HCT116 (cell line): ENCODE measurements around the gene ZSCAN2. TPM values are rescaled to one million over a fixed set of nuclear protein-coding genes. Genes with fewer than 3 reads are reported as not detected.

Experiments
- ATAC-seq: fragments of 200-7000 bp; cut with Tn5 transposase; 2 replicates; pipeline ENCODE4 v1.9.1; 2020; ENCODE audit warnings: mild to moderate bottlenecking, moderate library complexity
- BruUV-seq: library from RNA; stranded (reverse); fragments of 400-500 nt; replicated peaks from 2 replicates; lab custom pipeline; 2021; lab: Mats Ljungman, UMichigan
- CTCF ChIA-PET: fragments of 300-600 bp; sonication (Branson Sonifier 250); formaldehyde crosslinking; loops from one replicate; lab custom pipeline; 2021; ENCODE audit warnings: antibody characterized with exemption; lab: Charles Lee
- POLR2A ChIA-PET: fragments of 300-600, 350-600 bp; sonication (Branson Sonifier 250); formaldehyde crosslinking; loops from one replicate; lab custom pipeline; 2021; ENCODE audit warnings: antibody characterized with exemption; lab: Charles Lee
- RAD21 ChIA-PET, 2 experiments: fragments of 300-600 bp; sonication (Branson Sonifier 250); formaldehyde crosslinking; loops; one replicate each; lab custom pipeline; 2023; ENCODE audit warnings: low total read pairs in 2 of 2; ENCODE audit not compliant: uncharacterized antibody in 2 of 2, unreplicated experiment in 2 of 2, low non-redundant PET in 1 of 2; lab: Charles Lee
- DNase-seq: peaks from one replicate; pipeline ENCODE4 v3.0.0-alpha.2; 2010; ENCODE audit warnings: low read depth, low spot score
- H2AFZ ChIP-seq: fragments of 200-600 bp; shearing (Covaris generic), sonication (generic); 2 replicates; pipeline ENCODE4 v1.6.1; 2017; ENCODE audit warnings: low read depth, mixed run types, mixed read lengths, antibody characterized with exemption, low read length; ENCODE audit not compliant: poor library complexity, severe bottlenecking
- H3K27ac ChIP-seq: 2 replicates; pipeline ENCODE4 v1.5.1; 2012; ENCODE audit warnings: low read depth, low read length
- H3K27me3 ChIP-seq: fragments of 200-600 bp; sonication (generic); 2 replicates; pipeline ENCODE4 v1.6.1; 2016; ENCODE audit warnings: mixed run types, low read length, mixed read lengths; ENCODE audit not compliant: insufficient read depth
- H3K36me3 ChIP-seq, 2 experiments: fragments of 200-500 bp in 1 of 2; fragments of 200-600 bp in 1 of 2; sonication (Bioruptor generic) in 1 of 2; sonication (generic) in 1 of 2; 2 replicates each; pipeline versions ENCODE4 v1.5.1 to v1.6.1; 2014 to 2016; ENCODE audit warnings: low read length in 2 of 2, inconsistent platforms in 1 of 2, mixed read lengths in 1 of 2, mixed run types in 1 of 2; ENCODE audit not compliant: insufficient read depth in 2 of 2, control insufficient read depth in 1 of 2
- H3K4me1 ChIP-seq, 2 experiments: fragments of 200-600 bp in 1 of 2; sonication (generic) in 1 of 2; 2 replicates each; pipeline versions ENCODE4 v1.5.1 to v1.6.1; 2012 to 2017; ENCODE audit warnings: low read length in 2 of 2, inconsistent platforms in 1 of 2, mild to moderate bottlenecking in 1 of 2, mixed read lengths in 1 of 2, mixed run types in 1 of 2, moderate library complexity in 1 of 2; ENCODE audit not compliant: insufficient read depth in 2 of 2, control insufficient read depth in 1 of 2
- H3K4me2 ChIP-seq: fragments of 200-600 bp; sonication (generic); 2 replicates; pipeline ENCODE4 v1.6.1; 2017; ENCODE audit warnings: mixed run types, low read length, mixed read lengths
- H3K4me3 ChIP-seq, 2 experiments: fragments of 200-600 bp in 1 of 2; sonication (generic) in 1 of 2; replicated peaks in 1 of 2; 2 replicates each; pipeline ENCODE4 v1.5.1; 2011 to 2016; ENCODE audit warnings: low read length in 2 of 2, control low read depth in 1 of 2, low read depth in 1 of 2, mild to moderate bottlenecking in 1 of 2, mixed read lengths in 1 of 2, mixed run types in 1 of 2
- H3K79me2 ChIP-seq: fragments of 200-600 bp; sonication (generic); 2 replicates; pipeline ENCODE4 v1.6.1; 2017; ENCODE audit warnings: mild to moderate bottlenecking, mixed run types, low read length, moderate library complexity, mixed read lengths; ENCODE audit not compliant: insufficient read depth
- H3K9ac ChIP-seq: fragments of 200-600 bp; sonication (generic); 2 replicates; pipeline ENCODE4 v1.6.1; 2016; ENCODE audit warnings: low read length, mixed read lengths
- H3K9me2 ChIP-seq: fragments of 200-600 bp; sonication (generic), shearing (Covaris generic); 2 replicates; pipeline ENCODE4 v1.6.1; 2017; ENCODE audit warnings: mixed run types, mild to moderate bottlenecking, moderate library complexity; ENCODE audit not compliant: insufficient read depth
- H3K9me3 ChIP-seq, 2 experiments: fragments of 200-500 bp in 1 of 2; fragments of 200-600 bp in 1 of 2; sonication (Bioruptor generic) in 1 of 2; sonication (generic) in 1 of 2; 2 replicates each; pipeline ENCODE4 v1.6.1; 2014 to 2017; ENCODE audit warnings: low read length in 2 of 2, mixed read lengths in 2 of 2, inconsistent platforms in 1 of 2, low read depth in 1 of 2, mild to moderate bottlenecking in 1 of 2, mixed run types in 1 of 2, moderate library complexity in 1 of 2; ENCODE audit not compliant: control insufficient read depth in 1 of 2, insufficient read depth in 1 of 2
- H4K20me1 ChIP-seq: fragments of 200-600 bp; sonication (generic), shearing (Covaris generic); 2 replicates; pipeline ENCODE4 v1.6.1; 2017; ENCODE audit warnings: mixed run types, mild to moderate bottlenecking, moderate library complexity; ENCODE audit not compliant: insufficient read depth
- CBX3 ChIP-seq: IDR thresholded peaks from 2 replicates; pipeline ENCODE4 v1.6.1; 2012; ENCODE audit warnings: low read depth
- EGR1 ChIP-seq: IDR thresholded peaks from 2 replicates; pipeline ENCODE4 v1.6.1; 2012; ENCODE audit warnings: low read depth
- ELF1 ChIP-seq: IDR thresholded peaks from 2 replicates; pipeline ENCODE4 v1.6.1; 2012; ENCODE audit warnings: low read depth, borderline replicate concordance
- JUND ChIP-seq: IDR thresholded peaks from 2 replicates; pipeline ENCODE4 v1.6.1; 2012
- RAD21 ChIP-seq: IDR thresholded peaks from 2 replicates; pipeline ENCODE4 v1.6.1; 2012; ENCODE audit warnings: low read depth, mild to moderate bottlenecking
- SRF ChIP-seq: IDR thresholded peaks from 2 replicates; pipeline ENCODE4 v1.6.1; 2012; ENCODE audit warnings: low read depth
- YY1 ChIP-seq: IDR thresholded peaks from 2 replicates; pipeline ENCODE4 v1.6.1; 2011; ENCODE audit warnings: low read length, low read depth, moderate library complexity, mild to moderate bottlenecking; ENCODE audit not compliant: insufficient replicate concordance; ENCODE audit errors: extremely low read depth
- ZNF274 ChIP-seq: fragments of 200-500 bp; sonication (Bioruptor generic); IDR thresholded peaks from 2 replicates; pipeline ENCODE4 v1.6.1; 2014; ENCODE audit warnings: mild to moderate bottlenecking, low read depth, low read length, inconsistent platforms
- intact Hi-C: fragments of 100-400 bp; cut with micrococcal nuclease; formaldehyde crosslinking; loops from 2 replicates; pipeline ENCODE4 v1.10.0; 2022
- total RNA-seq: library from RNA; stranded (reverse); gene quantifications from one replicate; pipeline ENCODE4 v1.2.1, GENCODE V29; 2021; ENCODE audit not compliant: unreplicated experiment
- TF ChIP-seq, protein P1 (sequence below), 3 experiments: fragments of 200-600 bp in 1 of 3; sonication (generic) in 1 of 3; IDR thresholded peaks in 2 of 3; conservative IDR thresholded peaks in 1 of 3; 2 replicates each; pipeline ENCODE4 v1.5.1; 2012 to 2017; ENCODE audit warnings: low read depth in 2 of 3, low read length in 2 of 3, antibody characterized with exemption in 1 of 3, borderline replicate concordance in 1 of 3, control low read depth in 1 of 3, mild to moderate bottlenecking in 1 of 3, mixed read lengths in 1 of 3, mixed run types in 1 of 3, moderate library complexity in 1 of 3; ENCODE audit not compliant: insufficient read depth in 1 of 3
- TF ChIP-seq, protein P2 (sequence below): IDR thresholded peaks from 2 replicates; pipeline ENCODE4 v1.6.1; 2011; ENCODE audit warnings: mild to moderate bottlenecking, low read length, moderate library complexity; ENCODE audit not compliant: insufficient replicate concordance; ENCODE audit errors: extremely low read depth
- TF ChIP-seq, protein P3 (sequence below): IDR thresholded peaks from 2 replicates; pipeline ENCODE4 v1.6.1; 2012

Gene ZSCAN2
- total RNA-seq, 1 experiment from 2014 or later, result 15.5 TPM

DNA sequence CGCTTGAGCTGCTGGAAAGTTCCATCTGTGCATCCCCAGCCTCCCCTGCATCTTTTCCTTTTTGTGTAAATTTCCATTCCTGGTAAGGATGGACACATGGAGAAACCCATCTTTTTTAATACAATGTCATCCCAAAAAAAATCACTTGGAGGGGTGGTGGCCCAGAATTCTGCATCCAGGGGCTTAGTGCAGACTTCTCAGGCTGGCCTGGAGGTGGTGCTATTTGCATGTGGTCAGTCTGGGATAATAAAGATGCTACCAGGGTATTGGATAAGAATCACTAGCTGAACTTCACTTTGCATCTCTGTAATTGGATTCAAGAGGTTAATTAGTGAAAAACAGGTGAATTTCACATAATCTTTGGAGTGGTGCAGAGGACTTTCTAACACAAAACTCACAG lies 1.8 kb upstream of the ZSCAN2 start:
- Histone ChIP-seq H3K36me3 (peaks cover 0 to under 1% of the 10 kb centered on the region in 2 experiments; a peak in 1 of 4 replicates), H3K9me3 (no peaks in the 10 kb centered on the region), H3K27me3 (no peaks in the 10 kb centered on the region), H2AFZ (no peak overlapping the region), H3K27ac (no peak overlapping the region), H3K9ac (no peak overlapping the region), H3K4me1 (peaks cover 2 to 11% of the 10 kb centered on the region in 2 experiments), H3K79me2 (peaks cover 7% of the 10 kb centered on the region; the same call in 1 of the 2 replicates), H3K9me2 (no peaks in the 10 kb centered on the region), H3K4me3 (no peak overlapping the region), H3K4me2 (no peak overlapping the region), H4K20me1 (no peaks in the 10 kb centered on the region)
- TF ChIP-seq EGR1 (no peak), SRF (no peak), RAD21 (peak; percentile 88), CBX3 (no peak)
- TF ChIP-seq, protein P1, sequence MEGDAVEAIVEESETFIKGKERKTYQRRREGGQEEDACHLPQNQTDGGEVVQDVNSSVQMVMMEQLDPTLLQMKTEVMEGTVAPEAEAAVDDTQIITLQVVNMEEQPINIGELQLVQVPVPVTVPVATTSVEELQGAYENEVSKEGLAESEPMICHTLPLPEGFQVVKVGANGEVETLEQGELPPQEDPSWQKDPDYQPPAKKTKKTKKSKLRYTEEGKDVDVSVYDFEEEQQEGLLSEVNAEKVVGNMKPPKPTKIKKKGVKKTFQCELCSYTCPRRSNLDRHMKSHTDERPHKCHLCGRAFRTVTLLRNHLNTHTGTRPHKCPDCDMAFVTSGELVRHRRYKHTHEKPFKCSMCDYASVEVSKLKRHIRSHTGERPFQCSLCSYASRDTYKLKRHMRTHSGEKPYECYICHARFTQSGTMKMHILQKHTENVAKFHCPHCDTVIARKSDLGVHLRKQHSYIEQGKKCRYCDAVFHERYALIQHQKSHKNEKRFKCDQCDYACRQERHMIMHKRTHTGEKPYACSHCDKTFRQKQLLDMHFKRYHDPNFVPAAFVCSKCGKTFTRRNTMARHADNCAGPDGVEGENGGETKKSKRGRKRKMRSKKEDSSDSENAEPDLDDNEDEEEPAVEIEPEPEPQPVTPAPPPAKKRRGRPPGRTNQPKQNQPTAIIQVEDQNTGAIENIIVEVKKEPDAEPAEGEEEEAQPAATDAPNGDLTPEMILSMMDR (IDR thresholded peaks at IDR 0.05 in 2 of 3, conservative IDR thresholded peaks at IDR 0.05 in 1 of 3; ENCODE audit: borderline replicate concordance in 1 of 3, insufficient read depth in 1 of 3, low read depth in 2 of 3, low read length in 2 of 3), result peak; percentile 76 to 86 (median 76); a peak in 5 of 6 replicates
- peak; percentile 44 for DNase-seq
- ChIA-PET CTCF (interaction anchor here (0.6 to 1.7 kb wide), 12 partner anchors 11 to 445 kb away, joined by 3 to 12 read pairs (median 4); no protein-coding TSS in a partner anchor), RAD21 (interaction anchor here (0.6 kb wide), 2 partner anchors 28 to 109 kb away, joined by 3 to 9 read pairs; no protein-coding TSS in a partner anchor), POLR2A (interaction anchor here (0.8 to 1.8 kb wide), 2 partner anchors 20 to 279 kb away, joined by 3 read pairs; no protein-coding TSS in a partner anchor)
- intact Hi-C loops, result loop anchor here (2.0 to 10.0 kb wide), 4 partner anchors 33 to 448 kb away; no protein-coding TSS in a partner anchor
- BruUV-seq, result no TSS peak
- ATAC-seq, result peak; percentile 25; the same call in 1 of the 2 replicates

DNA sequence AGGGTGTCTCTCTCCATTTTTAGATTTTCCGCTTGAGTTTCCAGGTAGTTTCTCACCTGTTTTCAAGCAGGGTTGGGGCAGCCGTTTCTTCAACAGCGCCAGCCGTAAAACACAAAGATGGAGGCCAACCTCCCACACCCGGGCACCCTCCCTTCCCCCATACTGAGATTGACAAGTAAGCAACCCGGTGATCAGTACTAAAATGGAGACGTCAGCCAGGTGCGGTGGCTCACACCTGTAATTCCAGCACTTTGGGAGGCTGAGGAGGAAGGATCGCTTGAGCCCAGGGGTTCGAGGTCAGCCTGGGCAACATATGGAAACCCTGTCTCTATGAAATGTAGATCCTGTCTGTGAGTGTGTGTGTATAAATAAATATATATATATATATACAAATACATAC lies 903 bp upstream of the ZSCAN2 start:
- intact Hi-C loops, result loop anchor here (2.0 to 10.0 kb wide), 4 partner anchors 32 to 447 kb away; no protein-coding TSS in a partner anchor
- peaks cover 8% of the 10 kb centered on the region; the same call in 1 of the 2 replicates for H3K79me2 ChIP-seq
- DNase-seq (no peak), ATAC-seq (no peak)
- peaks cover 2 to 11% of the 10 kb centered on the region in 2 experiments for H3K4me1 ChIP-seq
- ChIA-PET RAD21 (no interaction called here), CTCF (interaction anchor here (1.0 kb wide), 1 partner anchor 12 kb away, joined by 3 read pairs; no protein-coding TSS in a partner anchor), POLR2A (interaction anchor here (0.8 kb wide), 1 partner anchor 20 kb away, joined by 3 read pairs; no protein-coding TSS in a partner anchor)
- H3K9me2 ChIP-seq, result no peaks in the 10 kb centered on the region
- no peaks in the 10 kb centered on the region for H4K20me1 ChIP-seq
- no peak overlapping the region for H3K9ac ChIP-seq
- H2AFZ ChIP-seq, result peak overlapping the region; percentile 79
- no peaks in the 10 kb centered on the region for H3K9me3 ChIP-seq
- H3K27ac ChIP-seq, result no peak overlapping the region
- peak overlapping the region; percentile 34; the same call in 1 of the 2 replicates for H3K4me2 ChIP-seq
- no peaks in the 10 kb centered on the region for H3K27me3 ChIP-seq
- H3K4me3 ChIP-seq, result no peak overlapping the region
- peaks cover 4 to 8% of the 10 kb centered on the region in 2 experiments; a peak in 3 of 4 replicates for H3K36me3 ChIP-seq
- no TSS peak for BruUV-seq
- TF ChIP-seq YY1, result no peak
- TF ChIP-seq, protein P2, sequence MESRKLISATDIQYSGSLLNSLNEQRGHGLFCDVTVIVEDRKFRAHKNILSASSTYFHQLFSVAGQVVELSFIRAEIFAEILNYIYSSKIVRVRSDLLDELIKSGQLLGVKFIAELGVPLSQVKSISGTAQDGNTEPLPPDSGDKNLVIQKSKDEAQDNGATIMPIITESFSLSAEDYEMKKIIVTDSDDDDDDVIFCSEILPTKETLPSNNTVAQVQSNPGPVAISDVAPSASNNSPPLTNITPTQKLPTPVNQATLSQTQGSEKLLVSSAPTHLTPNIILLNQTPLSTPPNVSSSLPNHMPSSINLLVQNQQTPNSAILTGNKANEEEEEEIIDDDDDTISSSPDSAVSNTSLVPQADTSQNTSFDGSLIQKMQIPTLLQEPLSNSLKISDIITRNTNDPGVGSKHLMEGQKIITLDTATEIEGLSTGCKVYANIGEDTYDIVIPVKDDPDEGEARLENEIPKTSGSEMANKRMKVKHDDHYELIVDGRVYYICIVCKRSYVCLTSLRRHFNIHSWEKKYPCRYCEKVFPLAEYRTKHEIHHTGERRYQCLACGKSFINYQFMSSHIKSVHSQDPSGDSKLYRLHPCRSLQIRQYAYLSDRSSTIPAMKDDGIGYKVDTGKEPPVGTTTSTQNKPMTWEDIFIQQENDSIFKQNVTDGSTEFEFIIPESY, result no peak
- TF ChIP-seq JUND, result no peak
- TF ChIP-seq, protein P3, sequence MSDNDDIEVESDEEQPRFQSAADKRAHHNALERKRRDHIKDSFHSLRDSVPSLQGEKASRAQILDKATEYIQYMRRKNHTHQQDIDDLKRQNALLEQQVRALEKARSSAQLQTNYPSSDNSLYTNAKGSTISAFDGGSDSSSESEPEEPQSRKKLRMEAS, result no peak
- TF ChIP-seq ZNF274, result no peak
- TF ChIP-seq ELF1, result no peak
- TF ChIP-seq, protein P1 (IDR thresholded peaks at IDR 0.05 in 2 of 3, conservative IDR thresholded peaks at IDR 0.05 in 1 of 3; ENCODE audit: borderline replicate concordance in 1 of 3, insufficient read depth in 1 of 3, low read depth in 2 of 3, low read length in 2 of 3), result no peak
